ENCODE results near the gene DYSF. TPM values are rescaled to one million over a fixed set of nuclear protein-coding genes. Genes with fewer than 3 reads are reported as not detected.

The DYSF gene
- total RNA-seq, 1 experiment from 2014 or later: 5.5 TPM

DNA sequence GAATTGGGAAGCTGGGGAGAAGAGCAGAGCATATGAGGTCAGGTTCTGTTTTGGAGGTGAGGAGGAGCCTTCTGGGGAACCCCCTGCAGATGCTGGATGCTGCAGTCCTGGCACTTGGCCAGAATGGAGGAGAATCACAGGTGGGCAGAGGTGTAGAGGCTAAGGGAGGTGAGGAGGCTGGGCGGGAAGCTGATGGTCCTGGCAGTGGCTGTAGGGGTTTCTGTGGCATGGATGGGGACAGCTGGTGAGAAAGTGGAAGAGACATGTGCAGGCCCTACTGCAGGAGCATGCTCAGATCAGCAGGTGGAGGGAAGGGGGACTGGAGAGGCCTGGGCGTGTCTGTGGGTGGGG, 101.3 kb downstream of the DYSF start:
- H3K4me1 Mint-ChIP-seq: peaks cover 8 to 11% of the 10 kb centered on the region in 2 experiments; a peak in 3 of 4 replicates
- H3K4me3 Mint-ChIP-seq: no peak overlapping the region

More for the DNA sequence above, 101.3 kb downstream of the DYSF start:
- H4K20me1 ChIP-seq (ENCODE audit: control insufficient read depth, insufficient read depth, insufficient read length): no peaks in the 10 kb centered on the region
- H3K4ac ChIP-seq (ENCODE audit: low read depth, low read length): no peak overlapping the region
- peak overlapping the region in 2 of 3 experiments; percentile 59 to 80; a peak in 2 of 7 replicates for H3K27ac Mint-ChIP-seq
- no peaks in the 10 kb centered on the region for H3K9me3 ChIP-seq (ENCODE audit: control insufficient read depth, low read depth, low read length)
- no peak overlapping the region for H3K9ac ChIP-seq (ENCODE audit: extremely low read depth, insufficient read length, low read length)
- H4K8ac ChIP-seq (replicated peaks; ENCODE audit: insufficient read length, low read depth, low read length): no peak overlapping the region
- no peaks in the 10 kb centered on the region for H3K79me1 ChIP-seq (ENCODE audit: insufficient read depth, low read depth, low read length, poor library complexity, severe bottlenecking)
- no peaks in the 10 kb centered on the region for H3K27me3 ChIP-seq (ENCODE audit: insufficient read depth, low read length)
- H2BK15ac ChIP-seq (ENCODE audit: low read depth, low read length): no peak overlapping the region
- H3K4me2 ChIP-seq (ENCODE audit: insufficient read depth, insufficient read length, low read length): no peak overlapping the region
- no peak overlapping the region for H3K56ac ChIP-seq (ENCODE audit: insufficient read length, low read depth, low read length)
- no peak overlapping the region for H2AFZ ChIP-seq (ENCODE audit: low read length)
- no peak overlapping the region for H4K5ac ChIP-seq (ENCODE audit: insufficient read length, low read depth, low read length)
- no peak overlapping the region for H2BK12ac ChIP-seq (ENCODE audit: insufficient read length, low read depth, low read length)
- no peak overlapping the region for H3K18ac ChIP-seq (ENCODE audit: insufficient read length, low read depth, low read length)
- DNase-seq: no peak
- H3K27ac ChIP-seq (ENCODE audit: insufficient read length, low read depth, low read length): no peak overlapping the region
- H3K79me2 ChIP-seq (ENCODE audit: insufficient read depth, low read length): no peaks in the 10 kb centered on the region
- H3K27me3 Mint-ChIP-seq (ENCODE audit: low read depth): peaks cover 2% of the 10 kb centered on the region; the same call in 1 of the 2 replicates
- H2AK5ac ChIP-seq (ENCODE audit: insufficient read length, low read length): no peak overlapping the region
- TF ChIP-seq CTCF (conservative IDR thresholded peaks at IDR 0.05): no peak
- no peak overlapping the region for H2BK120ac ChIP-seq (ENCODE audit: low read depth, low read length, poor library complexity, severe bottlenecking)
- H3K4me1 ChIP-seq (ENCODE audit: insufficient read depth, low read length): no peaks in the 10 kb centered on the region
- H3T11ph ChIP-seq (ENCODE audit: low read length): no peak overlapping the region
- H3K9me3 Mint-ChIP-seq: no peaks in the 10 kb centered on the region; a peak in 1 of 5 replicates
- H3K36me3 Mint-ChIP-seq (ENCODE audit: insufficient read depth in 1 of 3, low read depth in 3 of 3): peaks cover 0 to 4% (median 0%) of the 10 kb centered on the region in 3 experiments; a peak in 2 of 7 replicates
- WGBS (ENCODE audit: extremely low coverage, insufficient read length, low lambda C conversion rate): no CpG with 5 or more reads among the region's 2 CpGs
- no peak overlapping the region for H3K14ac ChIP-seq (ENCODE audit: insufficient read depth, low read length)
- no peak overlapping the region for H2BK5ac ChIP-seq (ENCODE audit: insufficient read length, low read length)
- no peak overlapping the region for H2BK20ac ChIP-seq (ENCODE audit: low read depth, low read length, poor library complexity, severe bottlenecking)
- H3K23ac ChIP-seq (ENCODE audit: insufficient read length, low read depth, low read length): no peak overlapping the region
- H4K91ac ChIP-seq (ENCODE audit: insufficient read length, low read depth, low read length): no peak overlapping the region
- no peaks in the 10 kb centered on the region for H3K23me2 ChIP-seq (ENCODE audit: insufficient read length, low read depth, low read length, poor library complexity, severe bottlenecking)

Measured in H9 (cell line).